ENCODE measurements around the gene FOXJ1.

DNA sequence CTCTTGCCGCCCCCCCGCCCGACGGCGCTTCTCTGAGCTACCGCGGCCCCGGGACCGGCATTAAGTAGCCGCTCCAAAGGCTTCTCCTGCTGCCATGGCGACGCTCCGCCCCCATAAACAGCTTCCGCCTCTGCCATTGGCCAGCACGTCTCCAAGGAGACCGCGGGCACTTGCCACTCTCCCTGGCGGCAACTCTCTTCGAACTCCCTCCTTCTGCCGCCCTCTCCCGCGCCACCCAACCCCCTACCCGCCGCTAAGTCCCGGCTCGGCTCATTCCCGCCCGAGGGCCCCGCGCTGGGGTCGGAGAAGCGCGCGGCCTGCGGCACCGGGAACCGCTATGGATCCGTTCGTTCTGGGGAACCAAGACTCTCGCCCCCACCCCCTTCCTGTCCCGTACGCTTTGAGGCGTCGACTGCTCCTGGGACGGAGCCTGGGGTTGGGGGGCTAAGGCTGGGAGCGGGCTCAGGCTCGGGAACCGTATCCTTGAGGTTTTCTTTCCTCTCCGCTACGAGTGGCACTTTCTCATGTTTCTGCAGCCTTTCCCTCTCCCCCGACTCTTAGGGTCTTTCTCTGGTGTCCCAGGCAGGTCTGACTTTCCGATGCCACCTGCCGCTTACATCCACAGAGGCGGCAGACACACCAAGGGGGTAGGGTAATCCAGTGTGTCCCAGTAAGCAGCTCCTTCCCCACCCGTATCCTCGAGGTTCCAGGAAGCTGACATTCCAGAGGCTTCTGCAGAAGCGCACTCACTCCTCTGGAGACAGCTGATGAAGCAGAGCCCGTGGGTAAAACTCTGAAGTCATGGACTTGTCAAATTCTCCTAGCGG is at the start of gene FOXJ1:
- TF ChIP-seq POLR2A (IDR thresholded peaks at IDR 0.05; ENCODE audit: low read length): no peak
- TF ChIP-seq GATA1 (IDR thresholded peaks at IDR 0.05; ENCODE audit: low read depth, low read length): no peak
